ENCODE results near the gene HBQ1. TPM values are rescaled to one million over a fixed set of nuclear protein-coding genes. Genes with fewer than 3 reads are reported as not detected.
"Not testable (repeated sequence)": the region's sequence is repeated elsewhere in the genome, so short reads cannot be mapped to it uniquely, and the experiment has no call there.

HBQ1 gene
- total RNA-seq, 5 donors from 2014 or later (not counting 1 experiment from before 2014, with no cell fraction given) = not detected

DNA sequence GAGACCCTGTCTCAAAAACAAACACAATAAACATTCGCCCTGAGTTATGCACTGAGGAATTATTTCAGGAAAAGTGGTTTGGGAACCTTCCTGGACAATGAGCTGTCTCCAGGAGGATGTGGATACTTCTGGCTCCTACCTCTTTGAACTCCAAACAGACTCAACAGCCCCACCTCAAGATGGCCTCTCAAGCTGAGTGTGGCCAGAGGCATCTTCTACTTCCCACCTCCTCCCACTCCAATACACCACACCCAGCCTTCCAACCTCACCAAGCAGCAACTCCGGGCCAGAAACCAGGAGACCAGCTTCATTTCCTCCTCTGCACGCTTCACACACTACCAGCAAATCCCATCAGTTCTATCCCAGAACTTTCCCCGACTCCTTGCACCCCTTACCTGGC lies 11.6 kb downstream of the HBQ1 start:
- no peaks in the 10 kb centered on the region for H3K27me3 Mint-ChIP-seq
- Histone ChIP-seq H3K27ac (ENCODE audit: low read length) (no peak overlapping the region), H3K4me3 (ENCODE audit: control insufficient read depth in 1 of 2, extremely low read depth in 1 of 2, low read length in 1 of 2) (no peak overlapping the region), H3K4me1 (ENCODE audit: control insufficient read depth in 1 of 2, extremely low read depth in 1 of 2, insufficient read depth in 2 of 2, low read length in 2 of 2) (peaks cover 0 to 2% of the 10 kb centered on the region in 2 experiments), H3K36me3 (ENCODE audit: control insufficient read depth in 2 of 2, extremely low read depth in 1 of 2, insufficient read depth in 1 of 2, low read length in 1 of 2) (peaks cover 18 to 85% of the 10 kb centered on the region in 2 donors), H3K27me3 (replicated peaks in 1 of 2; ENCODE audit: control insufficient read depth in 2 of 2, extremely low read depth in 1 of 2, insufficient read depth in 2 of 2, low read length in 1 of 2) (no peaks in the 10 kb centered on the region), H3K9me3 (no peaks in the 10 kb centered on the region)
- ChIA-PET CTCF (no interaction called here), POLR2A (no interaction called here)
- no peak for ATAC-seq (replicated peaks in 1 of 4)
- H3K9me3 Mint-ChIP-seq = no peaks in the 10 kb centered on the region
- H3K27ac Mint-ChIP-seq = no peak overlapping the region
- 90% methylated on average over 3 of the region's 4 CpGs for WGBS (ENCODE audit: insufficient coverage)
- no peak for DNase-seq
- peaks cover 51% of the 10 kb centered on the region for H3K36me3 Mint-ChIP-seq
- H3K4me1 Mint-ChIP-seq = peaks cover 0 to 8% (median 4%) of the 10 kb centered on the region in 3 donors
- no peak overlapping the region for H3K4me3 Mint-ChIP-seq

DNA sequence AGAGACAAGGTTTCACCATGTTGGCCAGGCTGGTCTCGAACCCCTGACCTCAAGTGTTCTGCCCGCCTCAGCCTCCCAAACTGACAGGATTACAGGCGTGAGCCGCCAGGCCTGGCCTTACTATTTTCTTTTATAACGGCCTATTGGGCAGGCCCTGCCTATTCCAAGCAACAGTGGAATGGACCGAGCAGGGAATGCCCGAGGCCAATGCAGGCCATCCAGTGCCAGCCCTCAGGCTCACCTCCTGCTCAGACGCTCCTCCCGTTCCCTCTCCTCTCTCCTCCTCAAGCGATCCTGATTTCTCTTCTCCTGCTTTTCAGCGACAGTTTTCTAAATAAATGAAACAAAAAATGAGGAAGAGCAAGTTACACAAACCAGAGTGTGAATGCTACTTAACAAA lies 12.4 kb downstream of the HBQ1 start:
- Histone ChIP-seq H3K27me3 (replicated peaks in 1 of 2; ENCODE audit: control insufficient read depth in 2 of 2, extremely low read depth in 1 of 2, insufficient read depth in 2 of 2, low read length in 1 of 2) (no peaks in the 10 kb centered on the region), H3K4me1 (ENCODE audit: control insufficient read depth in 1 of 2, extremely low read depth in 1 of 2, insufficient read depth in 2 of 2, low read length in 2 of 2) (peaks cover 0 to 2% of the 10 kb centered on the region in 2 experiments), H3K9me3 (no peaks in the 10 kb centered on the region), H3K27ac (ENCODE audit: low read length) (no peak overlapping the region), H3K4me3 (ENCODE audit: control insufficient read depth in 1 of 2, extremely low read depth in 1 of 2, low read length in 1 of 2) (no peak overlapping the region), H3K36me3 (ENCODE audit: control insufficient read depth in 2 of 2, extremely low read depth in 1 of 2, insufficient read depth in 1 of 2, low read length in 1 of 2) (peaks cover 21 to 87% of the 10 kb centered on the region in 2 donors)
- 98% methylated on average over 7 of the region's 11 CpGs for WGBS (ENCODE audit: insufficient coverage)
- Mint-ChIP-seq H3K36me3 (peaks cover 51% of the 10 kb centered on the region), H3K27ac (no peak overlapping the region), H3K4me3 (no peak overlapping the region), H3K27me3 (no peaks in the 10 kb centered on the region), H3K9me3 (no peaks in the 10 kb centered on the region), H3K4me1 (peaks cover 0 to 8% (median 4%) of the 10 kb centered on the region in 3 donors)
- ChIA-PET CTCF (no interaction called here), POLR2A (interaction anchor here in 1 of 2 donors (0.6 kb wide), 1 partner anchor 25 kb away, joined by 3 read pairs; no protein-coding TSS in a partner anchor)
- ATAC-seq (replicated peaks in 1 of 4) = no peak
- no peak for DNase-seq

DNA sequence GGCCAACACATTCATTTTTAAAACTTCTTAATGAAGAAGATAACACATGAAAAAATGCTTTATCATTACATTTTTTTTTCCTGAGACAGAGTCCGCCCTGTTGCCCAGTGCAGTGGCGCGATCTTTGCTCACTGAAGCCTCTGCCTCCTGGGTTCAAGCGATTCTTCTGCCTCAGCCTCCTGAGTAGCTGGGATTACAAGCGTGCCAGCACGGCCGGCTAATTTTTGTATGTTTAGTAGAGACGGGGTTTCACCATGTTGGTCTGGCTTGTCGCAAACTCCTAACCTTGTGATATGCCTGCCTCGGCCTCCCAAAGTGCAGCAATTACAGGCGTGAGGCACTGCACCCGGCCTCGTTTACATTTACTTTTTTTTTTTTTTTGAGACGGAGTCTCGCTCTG lies 13.2 kb downstream of the HBQ1 start:
- POLR2A ChIA-PET = no interaction called here
- Mint-ChIP-seq H3K27ac (no peak overlapping the region), H3K36me3 (peaks cover 54% of the 10 kb centered on the region), H3K4me1 (peaks cover 0 to 8% (median 4%) of the 10 kb centered on the region in 3 donors), H3K9me3 (no peaks in the 10 kb centered on the region), H3K27me3 (no peaks in the 10 kb centered on the region), H3K4me3 (no peak overlapping the region)
- H3K4me1 ChIP-seq (ENCODE audit: control insufficient read depth in 1 of 2, extremely low read depth in 1 of 2, insufficient read depth in 2 of 2, low read length in 2 of 2) = peaks cover 0 to 2% of the 10 kb centered on the region in 2 experiments
- ATAC-seq (replicated peaks in 1 of 4) = no peak
- no peak overlapping the region for H3K4me3 ChIP-seq (ENCODE audit: control insufficient read depth in 1 of 2, extremely low read depth in 1 of 2, low read length in 1 of 2)
- H3K36me3 ChIP-seq (ENCODE audit: control insufficient read depth in 2 of 2, extremely low read depth in 1 of 2, insufficient read depth in 1 of 2, low read length in 1 of 2) = peaks cover 22 to 90% of the 10 kb centered on the region in 2 donors
- no peak overlapping the region for H3K27ac ChIP-seq (ENCODE audit: low read length)
- H3K9me3 ChIP-seq = no peaks in the 10 kb centered on the region
- CTCF ChIA-PET = interaction anchor here in 1 of 2 donors (0.7 kb wide), 2 partner anchors 158 to 1145 kb away, joined by 3 to 4 read pairs; no protein-coding TSS in a partner anchor
- no peaks in the 10 kb centered on the region for H3K27me3 ChIP-seq (replicated peaks in 1 of 2; ENCODE audit: control insufficient read depth in 2 of 2, extremely low read depth in 1 of 2, insufficient read depth in 2 of 2, low read length in 1 of 2)
- DNase-seq = no peak
- WGBS (ENCODE audit: insufficient coverage) = 97% methylated on average over 5 of the region's 15 CpGs

DNA sequence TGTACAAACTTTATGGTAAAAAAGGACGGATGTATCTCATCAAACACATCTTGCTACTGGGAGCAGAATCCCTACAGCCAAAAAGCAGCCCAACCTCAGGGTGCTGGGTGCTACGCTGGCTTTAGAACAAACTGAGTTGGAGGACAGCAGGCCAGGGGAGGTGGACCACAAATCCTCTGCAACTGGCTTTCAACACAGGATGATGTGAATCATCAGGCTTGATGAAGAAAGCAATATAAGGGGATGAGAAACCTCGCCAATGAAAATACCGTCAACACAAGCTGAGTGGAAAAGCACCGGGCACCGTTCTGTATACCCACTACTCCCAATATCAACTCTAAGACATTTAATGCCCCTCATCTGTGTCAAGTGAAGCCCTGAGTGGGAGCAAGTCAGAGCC lies 14.3 kb downstream of the HBQ1 start:
- Mint-ChIP-seq H3K9me3 (no peaks in the 10 kb centered on the region), H3K36me3 (peaks cover 50% of the 10 kb centered on the region), H3K4me1 (no peaks in the 10 kb centered on the region), H3K4me3 (no peak overlapping the region), H3K27me3 (no peaks in the 10 kb centered on the region), H3K27ac (no peak overlapping the region)
- no peaks in the 10 kb centered on the region for H3K4me1 ChIP-seq (ENCODE audit: control insufficient read depth in 1 of 2, extremely low read depth in 1 of 2, insufficient read depth in 2 of 2, low read length in 2 of 2)
- no peaks in the 10 kb centered on the region for H3K27me3 ChIP-seq (replicated peaks in 1 of 2; ENCODE audit: control insufficient read depth in 2 of 2, extremely low read depth in 1 of 2, insufficient read depth in 2 of 2, low read length in 1 of 2)
- no peaks in the 10 kb centered on the region for H3K9me3 ChIP-seq
- no peak overlapping the region for H3K4me3 ChIP-seq (ENCODE audit: control insufficient read depth in 1 of 2, extremely low read depth in 1 of 2, low read length in 1 of 2)
- ChIA-PET POLR2A (interaction anchor here in 1 of 2 donors (0.7 kb wide), 1 partner anchor 24 kb away, joined by 4 read pairs; no protein-coding TSS in a partner anchor), CTCF (no interaction called here)
- peaks cover 22 to 90% of the 10 kb centered on the region in 2 donors for H3K36me3 ChIP-seq (ENCODE audit: control insufficient read depth in 2 of 2, extremely low read depth in 1 of 2, insufficient read depth in 1 of 2, low read length in 1 of 2)
- WGBS (ENCODE audit: insufficient coverage) = 100% methylated on average over 1 of the region's 6 CpGs
- no peak overlapping the region for H3K27ac ChIP-seq (ENCODE audit: low read length)
- DNase-seq = no peak
- ATAC-seq (replicated peaks in 1 of 4) = no peak

DNA sequence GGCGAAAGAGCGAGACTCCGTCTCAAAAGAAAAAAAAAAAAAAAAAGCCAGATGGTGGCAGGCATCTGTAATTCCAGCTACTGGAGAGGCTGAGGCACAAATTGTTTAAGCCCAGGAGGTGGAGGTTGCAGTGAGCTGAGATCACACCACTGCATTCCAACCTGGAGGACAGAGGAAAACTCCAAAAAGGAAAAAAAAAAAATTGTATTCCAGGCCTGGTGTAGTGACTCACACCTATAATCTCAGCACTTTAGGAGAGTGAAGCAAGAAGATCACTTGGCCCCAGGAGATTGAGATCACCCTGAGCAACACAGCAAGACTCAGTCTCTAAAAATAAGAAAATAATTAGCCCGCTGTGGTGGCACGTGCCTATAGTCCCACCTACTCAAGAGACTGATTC lies 20.1 kb downstream of the HBQ1 start:
- ChIA-PET CTCF (no interaction called here), POLR2A (no interaction called here)
- peaks cover 19 to 71% of the 10 kb centered on the region in 2 donors for H3K36me3 ChIP-seq (ENCODE audit: control insufficient read depth in 2 of 2, extremely low read depth in 1 of 2, insufficient read depth in 1 of 2, low read length in 1 of 2)
- Mint-ChIP-seq H3K4me1 (no peaks in the 10 kb centered on the region), H3K36me3 (peaks cover 34% of the 10 kb centered on the region), H3K27ac (no peak overlapping the region), H3K4me3 (no peak overlapping the region), H3K9me3 (no peaks in the 10 kb centered on the region), H3K27me3 (no peaks in the 10 kb centered on the region)
- H3K27ac ChIP-seq (ENCODE audit: low read length) = no peak overlapping the region
- H3K9me3 ChIP-seq = no peaks in the 10 kb centered on the region
- H3K4me3 ChIP-seq (ENCODE audit: control insufficient read depth in 1 of 2, extremely low read depth in 1 of 2, low read length in 1 of 2) = no peak overlapping the region
- no peak for ATAC-seq (replicated peaks in 1 of 4)
- no peak for DNase-seq
- H3K27me3 ChIP-seq (replicated peaks in 1 of 2; ENCODE audit: control insufficient read depth in 2 of 2, extremely low read depth in 1 of 2, insufficient read depth in 2 of 2, low read length in 1 of 2) = no peaks in the 10 kb centered on the region
- WGBS (ENCODE audit: insufficient coverage) = 93% methylated on average over 3 of the region's 5 CpGs
- no peaks in the 10 kb centered on the region for H3K4me1 ChIP-seq (ENCODE audit: control insufficient read depth in 1 of 2, extremely low read depth in 1 of 2, insufficient read depth in 2 of 2, low read length in 2 of 2)

DNA sequence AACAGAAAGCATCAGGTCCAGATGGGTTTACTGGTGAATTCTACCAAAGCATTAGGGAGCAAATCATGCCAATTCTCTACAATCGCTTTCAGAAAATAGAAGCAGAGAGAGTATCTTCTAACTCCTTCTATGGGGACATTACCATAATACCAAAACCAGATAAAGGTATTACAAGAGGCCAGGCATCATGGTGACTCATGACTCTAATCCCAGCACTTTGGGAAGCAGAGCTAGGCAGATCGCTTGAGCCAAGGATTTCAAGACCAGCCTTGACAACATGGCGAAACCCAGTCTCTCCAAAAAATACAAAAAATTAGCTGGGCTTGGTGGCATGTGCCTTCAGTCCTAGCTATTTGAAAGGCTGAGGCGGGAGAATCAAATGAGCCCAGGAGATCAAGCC lies 23.0 kb downstream of the HBQ1 start:
- H3K9me3 ChIP-seq = no peaks in the 10 kb centered on the region
- H3K36me3 Mint-ChIP-seq = peaks cover 43% of the 10 kb centered on the region
- H3K4me1 Mint-ChIP-seq = peaks cover 0 to 3% (median 0%) of the 10 kb centered on the region in 3 donors
- H3K9me3 Mint-ChIP-seq = no peaks in the 10 kb centered on the region
- no peak overlapping the region for H3K27ac Mint-ChIP-seq
- ChIA-PET CTCF (no interaction called here), POLR2A (no interaction called here)
- no peak overlapping the region for H3K4me3 Mint-ChIP-seq
- H3K36me3 ChIP-seq (ENCODE audit: control insufficient read depth in 2 of 2, extremely low read depth in 1 of 2, insufficient read depth in 1 of 2, low read length in 1 of 2) = peaks cover 3 to 73% of the 10 kb centered on the region in 2 donors
- DNase-seq = no peak
- 100% methylated on average over 3 of the region's 4 CpGs for WGBS (ENCODE audit: insufficient coverage)
- H3K27me3 Mint-ChIP-seq = no peaks in the 10 kb centered on the region
- H3K27me3 ChIP-seq (replicated peaks in 1 of 2; ENCODE audit: control insufficient read depth in 2 of 2, extremely low read depth in 1 of 2, insufficient read depth in 2 of 2, low read length in 1 of 2) = no peaks in the 10 kb centered on the region
- no peaks in the 10 kb centered on the region for H3K4me1 ChIP-seq (ENCODE audit: control insufficient read depth in 1 of 2, extremely low read depth in 1 of 2, insufficient read depth in 2 of 2, low read length in 2 of 2)
- no peak overlapping the region for H3K27ac ChIP-seq (ENCODE audit: low read length)
- H3K4me3 ChIP-seq (ENCODE audit: control insufficient read depth in 1 of 2, extremely low read depth in 1 of 2, low read length in 1 of 2) = no peak overlapping the region
- ATAC-seq (replicated peaks in 1 of 4) = no peak

DNA sequence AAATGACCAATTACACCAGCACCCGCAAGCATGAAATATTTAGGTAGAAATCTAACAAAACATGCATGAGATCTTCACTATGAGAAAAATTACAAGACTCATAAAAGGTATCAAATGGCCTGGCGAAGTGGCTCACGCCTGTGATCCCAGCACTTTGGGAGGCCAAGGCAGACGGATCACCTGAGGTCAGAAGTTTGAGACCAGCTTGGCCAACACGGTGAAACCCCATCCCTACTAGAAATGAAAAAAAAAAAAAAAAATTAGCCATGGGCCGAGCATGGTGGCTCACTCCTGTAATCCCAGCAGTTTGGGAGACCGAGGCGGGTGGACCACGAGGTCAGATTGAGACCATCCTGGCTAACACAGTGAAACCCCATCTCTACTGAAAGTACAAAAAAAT lies 23.8 kb downstream of the HBQ1 start:
- DNase-seq; H3K9me3 Mint-ChIP-seq; H3K4me1 ChIP-seq (ENCODE audit: control insufficient read depth in 1 of 2, extremely low read depth in 1 of 2, insufficient read depth in 2 of 2, low read length in 2 of 2); H3K4me3 ChIP-seq (ENCODE audit: control insufficient read depth in 1 of 2, extremely low read depth in 1 of 2, low read length in 1 of 2); CTCF ChIA-PET; H3K9me3 ChIP-seq; H3K27me3 ChIP-seq (replicated peaks in 1 of 2; ENCODE audit: control insufficient read depth in 2 of 2, extremely low read depth in 1 of 2, insufficient read depth in 2 of 2, low read length in 1 of 2); H3K27ac Mint-ChIP-seq; H3K4me1 Mint-ChIP-seq; ATAC-seq (replicated peaks in 1 of 4); H3K27ac ChIP-seq (ENCODE audit: low read length); H3K27me3 Mint-ChIP-seq; H3K4me3 Mint-ChIP-seq: not testable (repeated sequence)
- H3K36me3 Mint-ChIP-seq = peaks cover 42% of the 10 kb centered on the region
- POLR2A ChIA-PET = interaction anchor here in 1 of 2 donors (0.6 kb wide), 1 partner anchor 113 kb away, joined by 5 read pairs; no protein-coding TSS in a partner anchor
- H3K36me3 ChIP-seq (ENCODE audit: control insufficient read depth in 2 of 2, extremely low read depth in 1 of 2, insufficient read depth in 1 of 2, low read length in 1 of 2) = peaks cover 2 to 73% of the 10 kb centered on the region in 2 donors
- 100% methylated on average over 4 of the region's 9 CpGs for WGBS (ENCODE audit: insufficient coverage)

All from T-cell (primary cell).